Glutamatergic neuron (in vitro differentiated cells): Measurements from ENCODE around the gene PHC3. TPM values are rescaled to one million over a fixed set of nuclear protein-coding genes. Genes with fewer than 3 reads are reported as not detected.
"Not testable (repeated sequence)": the region's sequence is repeated elsewhere in the genome, so short reads cannot be mapped to it uniquely, and the experiment has no call there.

Experiments
- DNase-seq: peaks from one replicate; pipeline ENCODE4 v3.0.0; 2022
- H3K27ac Mint-ChIP-seq: one replicate; pipeline ENCODE4 v1.8.0; 2020; ENCODE audit warnings: mild to moderate bottlenecking, mixed read lengths, inconsistent platforms; ENCODE audit not compliant: unreplicated experiment
- H3K27me3 Mint-ChIP-seq: one replicate; pipeline ENCODE4 v1.8.0; 2020; ENCODE audit warnings: mild to moderate bottlenecking, moderate library complexity, mixed read lengths, inconsistent platforms; ENCODE audit not compliant: unreplicated experiment
- H3K36me3 Mint-ChIP-seq: one replicate; pipeline ENCODE4 v1.8.0; 2020; ENCODE audit warnings: mild to moderate bottlenecking, mixed read lengths, inconsistent platforms; ENCODE audit not compliant: unreplicated experiment
- H3K4me1 Mint-ChIP-seq: one replicate; pipeline ENCODE4 v1.8.0; 2020; ENCODE audit warnings: mild to moderate bottlenecking, low read depth, mixed read lengths, inconsistent platforms; ENCODE audit not compliant: unreplicated experiment
- H3K4me3 Mint-ChIP-seq: one replicate; pipeline ENCODE4 v1.8.0; 2020; ENCODE audit warnings: mild to moderate bottlenecking, mixed read lengths, inconsistent platforms; ENCODE audit not compliant: unreplicated experiment
- H3K9me3 Mint-ChIP-seq: one replicate; pipeline ENCODE4 v1.8.0; 2020; ENCODE audit warnings: mild to moderate bottlenecking, moderate library complexity, mixed read lengths, inconsistent platforms; ENCODE audit not compliant: unreplicated experiment
- CTCF ChIP-seq: fragments of 200-600 bp; sonication (generic); IDR thresholded peaks from one replicate; pipeline ENCODE4 v1.5.0; 2021; ENCODE audit not compliant: partially characterized antibody, unreplicated experiment
- total RNA-seq: library from RNA; stranded (reverse); fragmentation: NEBNext Ultra II Directional; extraction: Animal tissue kit (Norgen Biotek cat#: 25700); gene quantifications from one replicate; pipeline ENCODE4 v1.2.1, GENCODE V29; 2021; ENCODE audit not compliant: unreplicated experiment

The PHC3 gene
- total RNA-seq, 1 donor from 2014 or later = 31.9 TPM

DNA sequence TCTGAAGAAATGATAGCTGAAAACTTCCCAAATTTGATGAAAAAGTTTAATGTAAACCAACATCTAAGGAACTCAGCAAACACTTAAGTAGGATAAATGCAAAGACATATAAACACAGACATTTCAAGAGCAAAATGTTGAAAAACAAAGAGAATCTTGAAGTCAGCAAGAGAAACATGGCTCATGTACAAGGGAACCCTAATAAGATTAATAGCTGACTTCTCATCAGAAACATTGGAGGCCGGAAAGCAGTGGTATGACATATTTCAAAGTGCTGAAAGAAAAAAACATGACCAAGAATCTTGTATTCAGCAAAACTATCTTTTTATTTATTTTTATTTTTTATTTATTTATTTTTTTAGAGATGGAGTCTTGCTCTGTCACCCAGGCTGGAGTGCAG lies 30.1 kb upstream of the PHC3 start:
- Mint-ChIP-seq H3K27ac (no peak overlapping the region), H3K27me3 (no peaks in the 10 kb centered on the region), H3K4me1 (no peaks in the 10 kb centered on the region), H3K9me3 (peaks cover 1% of the 10 kb centered on the region), H3K4me3 (no peak overlapping the region), H3K36me3 (no peaks in the 10 kb centered on the region)
- DNase-seq = no peak
- TF ChIP-seq CTCF = no peak

- Mint-ChIP-seq H3K27me3 (peaks cover 1% of the 10 kb centered on the region), H3K27ac (no peak overlapping the region), H3K4me1 (peaks cover 2% of the 10 kb centered on the region), H3K36me3 (no peaks in the 10 kb centered on the region), H3K4me3 (no peak overlapping the region), H3K9me3 (no peaks in the 10 kb centered on the region)
- no peak for DNase-seq
- no peak for TF ChIP-seq CTCF
Observed at GRCh38 chr3:170207717-170208116, 26.2 kb upstream of the PHC3 start.

GRCh38 chr3:170206164-170206762 lies 24.7 kb upstream of the PHC3 start:
- not testable (repeated sequence) for H3K4me1 Mint-ChIP-seq, DNase-seq, H3K4me3 Mint-ChIP-seq, H3K9me3 Mint-ChIP-seq, H3K36me3 Mint-ChIP-seq, H3K27me3 Mint-ChIP-seq, H3K27ac Mint-ChIP-seq

- H3K9me3 Mint-ChIP-seq = no peaks in the 10 kb centered on the region
- TF ChIP-seq CTCF = no peak
- peaks cover 1% of the 10 kb centered on the region for H3K27me3 Mint-ChIP-seq
- no peak overlapping the region for H3K4me3 Mint-ChIP-seq
- DNase-seq = no peak
- H3K27ac Mint-ChIP-seq = no peak overlapping the region
- peaks cover 2% of the 10 kb centered on the region for H3K4me1 Mint-ChIP-seq
- no peaks in the 10 kb centered on the region for H3K36me3 Mint-ChIP-seq
Observed at GRCh38 chr3:170205302-170205701, 23.8 kb upstream of the PHC3 start.

DNA sequence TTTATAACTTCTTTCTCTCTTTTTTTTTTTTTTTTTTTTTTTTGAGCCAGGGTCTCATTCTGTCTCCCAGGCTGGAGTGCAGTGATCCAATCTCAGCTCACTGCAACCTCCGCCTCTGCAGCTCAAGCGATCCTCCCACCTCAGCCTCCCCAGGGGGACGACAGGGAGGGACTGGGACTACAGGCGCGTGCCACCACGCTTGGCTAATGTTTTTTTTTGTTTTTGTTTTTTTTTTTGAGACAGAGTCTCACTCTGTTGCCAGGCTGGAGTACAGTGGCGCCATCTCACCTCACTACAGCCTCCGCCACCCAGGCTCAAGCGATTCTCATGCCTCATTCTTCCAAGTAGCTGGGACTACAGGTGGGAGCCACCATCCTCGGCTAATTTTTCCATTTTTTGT lies 23.0 kb upstream of the PHC3 start:
- no peak overlapping the region for H3K27ac Mint-ChIP-seq
- DNase-seq = no peak
- H3K36me3 Mint-ChIP-seq = no peaks in the 10 kb centered on the region
- H3K9me3 Mint-ChIP-seq = no peaks in the 10 kb centered on the region
- no peak for TF ChIP-seq CTCF
- H3K4me1 Mint-ChIP-seq = peaks cover 2% of the 10 kb centered on the region
- H3K4me3 Mint-ChIP-seq = no peak overlapping the region
- H3K27me3 Mint-ChIP-seq = peaks cover 1% of the 10 kb centered on the region

DNA sequence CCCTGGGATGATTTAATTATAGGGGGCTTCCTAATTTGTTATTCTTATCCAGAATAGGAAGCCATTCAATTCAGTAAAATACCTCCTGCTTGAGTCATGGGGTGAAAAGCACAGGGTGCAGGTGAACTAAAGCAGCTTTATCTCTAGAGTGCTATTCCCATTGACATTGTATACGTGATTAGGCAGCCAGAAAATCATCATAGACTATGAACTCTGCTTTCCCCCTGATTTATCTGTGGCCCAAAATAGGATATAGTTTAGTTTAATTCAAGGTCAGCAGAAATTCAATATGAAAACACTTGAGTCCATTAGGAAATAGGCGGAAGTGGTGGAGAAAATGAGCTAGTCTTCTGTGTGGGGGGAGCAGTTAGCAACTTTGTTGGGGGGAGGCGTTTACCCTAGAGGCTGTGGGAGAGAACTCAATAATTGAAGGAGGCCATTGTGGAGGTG lies 22.5 kb upstream of the PHC3 start:
- no peak for TF ChIP-seq CTCF
- no peak for DNase-seq
- Mint-ChIP-seq H3K27me3 (peaks cover 1% of the 10 kb centered on the region), H3K4me3 (no peak overlapping the region), H3K36me3 (no peaks in the 10 kb centered on the region), H3K27ac (no peak overlapping the region), H3K9me3 (no peaks in the 10 kb centered on the region), H3K4me1 (peaks cover 2% of the 10 kb centered on the region)
